ENCODE data around the gene TAF8. TPM values are rescaled to one million over a fixed set of nuclear protein-coding genes. Genes with fewer than 3 reads are reported as not detected.

The TAF8 gene
- total RNA-seq, 1 experiment from 2014 or later, result 20.7 TPM

- no peaks in the 10 kb centered on the region for H3F3A ChIP-seq (ENCODE audit: low read length, unreplicated experiment)
- intact Hi-C loops (cut with micrococcal nuclease), result no loop called here
- peaks cover 32% of the 10 kb centered on the region for H3K4me1 ChIP-seq (ENCODE audit: insufficient read depth, low read length)
- H3K36me3 ChIP-seq (ENCODE audit: low read depth, low read length), result peaks cover 26% of the 10 kb centered on the region
- no peaks in the 10 kb centered on the region for H3K9me3 ChIP-seq (ENCODE audit: low read length)
- no peak for DNase-seq
- no peak for ATAC-seq
- no peak overlapping the region for H3K4me3 ChIP-seq (ENCODE audit: low read length)
- H3K9me2 ChIP-seq (replicated peaks; ENCODE audit: low read length), result no peaks in the 10 kb centered on the region
- no peaks in the 10 kb centered on the region for H3K27me3 ChIP-seq (ENCODE audit: low read length)
- H3K4me2 ChIP-seq (ENCODE audit: low read length), result no peak overlapping the region
- 0 out of 2 replicates have a peak overlapping the region, but pooled peaks have one; percentile 84 for H3K27ac ChIP-seq (ENCODE audit: low read length)
- H3K79me2 ChIP-seq (ENCODE audit: low read length), result peaks cover 10% of the 10 kb centered on the region
- no TSS peak for BruUV-seq (replicated peaks)
- ChIA-PET CTCF (no interaction called here), POLR2A (ENCODE audit: unreplicated experiment) (no interaction called here)
- H3K9ac ChIP-seq (ENCODE audit: low read length), result no peak overlapping the region
- no peaks in the 10 kb centered on the region for H4K20me1 ChIP-seq (ENCODE audit: low read length)
- TF ChIP-seq EZH2phosphoT487 (IDR thresholded peaks at IDR 0.05; ENCODE audit: borderline replicate concordance, low read length) (no peak), CTCF (conservative IDR thresholded peaks at IDR 0.05; ENCODE audit: low read depth, low read length) (no peak), EZH2 (IDR thresholded peaks at IDR 0.05; ENCODE audit: low read length, unreplicated experiment) (no peak)
- H2AFZ ChIP-seq (ENCODE audit: low read length), result no peak overlapping the region
Measured at GRCh38 chr6:42124223-42124836, 74.0 kb downstream of the TAF8 start.

GRCh38 chr6:42125231-42125630 lies 74.9 kb downstream of the TAF8 start:
- Histone ChIP-seq H3K9me2 (replicated peaks; ENCODE audit: low read length) (no peaks in the 10 kb centered on the region), H3K4me3 (ENCODE audit: low read length) (no peak overlapping the region), H3K27ac (ENCODE audit: low read length) (no peak overlapping the region), H3K9me3 (ENCODE audit: low read length) (no peaks in the 10 kb centered on the region), H3K9ac (ENCODE audit: low read length) (no peak overlapping the region), H4K20me1 (ENCODE audit: low read length) (no peaks in the 10 kb centered on the region), H3K4me1 (ENCODE audit: insufficient read depth, low read length) (peaks cover 32% of the 10 kb centered on the region), H3K36me3 (ENCODE audit: low read depth, low read length) (peaks cover 29% of the 10 kb centered on the region), H2AFZ (ENCODE audit: low read length) (no peak overlapping the region), H3K79me2 (ENCODE audit: low read length) (peaks cover 19% of the 10 kb centered on the region), H3K27me3 (ENCODE audit: low read length) (no peaks in the 10 kb centered on the region), H3F3A (ENCODE audit: low read length, unreplicated experiment) (no peaks in the 10 kb centered on the region), H3K4me2 (ENCODE audit: low read length) (no peak overlapping the region)
- DNase-seq (no peak), ATAC-seq (no peak)
- TF ChIP-seq EZH2 (IDR thresholded peaks at IDR 0.05; ENCODE audit: low read length, unreplicated experiment), result no peak
- TF ChIP-seq CTCF (conservative IDR thresholded peaks at IDR 0.05; ENCODE audit: low read depth, low read length), result no peak
- TF ChIP-seq EZH2phosphoT487 (IDR thresholded peaks at IDR 0.05; ENCODE audit: borderline replicate concordance, low read length), result no peak
- ChIA-PET POLR2A (ENCODE audit: unreplicated experiment) (no interaction called here), CTCF (no interaction called here)
- no TSS peak for BruUV-seq (replicated peaks)
- intact Hi-C loops (cut with micrococcal nuclease), result no loop called here

GRCh38 chr6:42125663-42126062 lies 75.3 kb downstream of the TAF8 start:
- H3K4me2 ChIP-seq (ENCODE audit: low read length), result no peak overlapping the region
- peaks cover 29% of the 10 kb centered on the region for H3K36me3 ChIP-seq (ENCODE audit: low read depth, low read length)
- peaks cover 32% of the 10 kb centered on the region for H3K4me1 ChIP-seq (ENCODE audit: insufficient read depth, low read length)
- ChIA-PET CTCF (no interaction called here), POLR2A (ENCODE audit: unreplicated experiment) (no interaction called here)
- intact Hi-C loops (cut with micrococcal nuclease), result no loop called here
- H3K9me2 ChIP-seq (replicated peaks; ENCODE audit: low read length), result no peaks in the 10 kb centered on the region
- H3K9me3 ChIP-seq (ENCODE audit: low read length), result no peaks in the 10 kb centered on the region
- H3K27ac ChIP-seq (ENCODE audit: low read length), result no peak overlapping the region
- H3K4me3 ChIP-seq (ENCODE audit: low read length), result no peak overlapping the region
- no peaks in the 10 kb centered on the region for H4K20me1 ChIP-seq (ENCODE audit: low read length)
- DNase-seq, result no peak
- H3K27me3 ChIP-seq (ENCODE audit: low read length), result no peaks in the 10 kb centered on the region
- BruUV-seq (replicated peaks), result no TSS peak
- H3K9ac ChIP-seq (ENCODE audit: low read length), result no peak overlapping the region
- ATAC-seq, result no peak
- H3F3A ChIP-seq (ENCODE audit: low read length, unreplicated experiment), result no peaks in the 10 kb centered on the region
- TF ChIP-seq CTCF (conservative IDR thresholded peaks at IDR 0.05; ENCODE audit: low read depth, low read length) (no peak), EZH2 (IDR thresholded peaks at IDR 0.05; ENCODE audit: low read length, unreplicated experiment) (no peak), EZH2phosphoT487 (IDR thresholded peaks at IDR 0.05; ENCODE audit: borderline replicate concordance, low read length) (no peak)
- no peak overlapping the region for H2AFZ ChIP-seq (ENCODE audit: low read length)
- H3K79me2 ChIP-seq (ENCODE audit: low read length), result peaks cover 22% of the 10 kb centered on the region

All from PC-3 (cell line).